ENCODE data around the gene S100A3. TPM values are rescaled to one million over a fixed set of nuclear protein-coding genes. Genes with fewer than 3 reads are reported as not detected.
A peak's percentile ranks its signal among the peaks of the same experiment; 100 is the strongest.

Gene S100A3
- total RNA-seq, 1 donor from 2014 or later, result 0.72 TPM

- DNase-seq, result no peak
Observed at GRCh38 chr1:153509036-153509435, 40.0 kb downstream of the S100A3 start.

DNA sequence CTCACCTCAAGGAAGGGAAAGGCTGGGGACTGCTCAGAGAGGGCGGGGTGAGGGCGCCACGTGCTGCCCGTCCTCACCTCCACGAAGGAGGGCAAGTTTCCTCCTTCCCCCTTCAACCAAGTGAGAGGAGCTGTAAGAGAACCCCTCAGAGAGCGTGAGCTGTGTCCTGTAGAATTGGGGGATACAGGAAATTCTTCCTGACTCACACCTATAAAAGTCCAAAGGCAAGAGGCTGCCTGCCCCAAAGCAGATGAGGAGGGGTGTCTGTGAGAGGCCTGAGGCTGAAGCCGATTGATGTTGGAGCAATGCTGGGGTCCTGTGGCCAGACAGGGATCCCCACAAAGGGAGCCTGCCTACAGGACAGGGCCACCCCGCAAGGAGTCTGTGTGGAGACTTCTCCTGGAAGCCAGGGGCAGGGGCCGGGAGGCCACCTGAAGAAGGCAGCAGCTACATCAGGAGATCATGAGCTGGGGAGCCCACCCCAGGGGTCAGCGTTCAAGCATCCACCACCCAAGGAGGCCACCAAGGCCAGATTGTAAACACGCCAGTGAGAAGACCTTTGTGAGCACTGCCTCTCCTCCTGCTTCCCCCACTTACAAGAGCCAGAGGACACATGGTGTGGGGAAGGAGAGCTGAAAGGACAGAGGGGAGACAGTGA, 41.0 kb downstream of the S100A3 start:
- no peak for DNase-seq

GRCh38 chr1:153506831-153507413, 42.1 kb downstream of the S100A3 start:
- peak; percentile 93 for DNase-seq

GRCh38 chr1:153506386-153506785, 42.7 kb downstream of the S100A3 start:
- no peak for DNase-seq

DNA sequence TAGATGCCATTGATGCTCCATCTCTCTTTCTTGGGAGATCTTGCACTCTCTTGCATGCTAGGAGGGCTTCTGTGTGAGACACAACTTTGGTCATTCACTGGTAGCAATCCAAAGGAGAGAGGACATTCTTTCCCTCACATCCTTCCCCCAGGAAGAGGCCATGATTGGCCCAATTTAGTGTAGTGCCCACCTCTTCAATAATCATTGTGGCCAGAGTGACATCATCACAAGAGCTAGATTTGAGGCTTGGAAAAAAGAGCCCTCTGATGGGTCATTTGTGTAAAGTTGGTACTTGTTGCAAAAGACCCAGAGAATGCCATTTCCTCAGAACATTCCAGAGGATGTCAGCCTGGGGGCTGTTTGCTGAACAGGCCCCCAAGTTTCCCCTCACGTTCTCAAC, 43.5 kb downstream of the S100A3 start:
- DNase-seq, result no peak

DNA sequence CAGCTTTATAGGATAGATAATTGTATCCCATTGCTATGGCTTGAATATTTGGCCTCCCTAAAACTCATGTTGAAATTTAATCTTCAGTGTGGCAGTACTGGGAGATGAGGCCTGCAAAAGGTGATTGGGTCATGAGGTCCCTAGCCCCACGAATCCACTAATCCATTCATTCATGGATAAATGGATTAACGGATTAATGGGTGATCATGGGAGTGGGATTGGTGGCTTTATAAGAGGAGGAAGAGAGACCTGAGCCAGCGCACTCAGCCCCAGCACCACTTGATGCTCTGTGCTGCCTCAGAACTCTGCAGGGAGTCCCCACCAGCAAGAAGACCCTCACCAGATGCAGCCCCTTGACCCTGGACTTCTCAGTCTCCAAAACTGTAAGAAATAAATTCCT, 45.3 kb downstream of the S100A3 start:
- no peak for DNase-seq

- DNase-seq, result peak; percentile 47
Observed at GRCh38 chr1:153498746-153499145, 50.3 kb downstream of the S100A3 start.

Other genes with a start within 250 kb of the S100A3 start
- gene PGLYRP3, start 236.3 kb downstream of the S100A3 start, total RNA-seq, result 2.4 TPM
- 0.31 TPM for gene PGLYRP4, start 200.4 kb downstream of the S100A3 start, total RNA-seq
- 739 TPM for gene S100A9, start 191.4 kb downstream of the S100A3 start, total RNA-seq
- gene S100A12, start 173.6 kb downstream of the S100A3 start, total RNA-seq, result 7.6 TPM
- 87.6 TPM for gene S100A8, start 158.2 kb downstream of the S100A3 start, total RNA-seq
- gene S100A7A, start 132.7 kb downstream of the S100A3 start, total RNA-seq, result not detected
- gene S100A7, start 88.6 kb downstream of the S100A3 start, total RNA-seq, result 2.6 TPM
- gene S100A6, start 13.3 kb downstream of the S100A3 start, total RNA-seq, result 103 TPM
- not detected for gene S100A5, start 8.3 kb downstream of the S100A3 start, total RNA-seq
- 160 TPM for gene S100A4, start 3.5 kb downstream of the S100A3 start, total RNA-seq
- gene S100A2, start 16.6 kb upstream of the S100A3 start, total RNA-seq, result 46.5 TPM
- 76.2 TPM for gene S100A16, start 63.9 kb upstream of the S100A3 start, total RNA-seq
- gene S100A14, start 67.1 kb upstream of the S100A3 start, total RNA-seq, result 40.9 TPM
- 42.5 TPM for gene S100A13, start 78.2 kb upstream of the S100A3 start, total RNA-seq
- gene S100A1, start 79.2 kb upstream of the S100A3 start, total RNA-seq, result 13.4 TPM
- gene CHTOP, start 84.8 kb upstream of the S100A3 start, total RNA-seq, result 71.8 TPM
- gene SNAPIN, start 109.4 kb upstream of the S100A3 start, total RNA-seq, result 64.9 TPM
- 136 TPM for gene ILF2, start 121.7 kb upstream of the S100A3 start, total RNA-seq
- 8.5 TPM for gene NPR1, start 129.4 kb upstream of the S100A3 start, total RNA-seq
- 34.9 TPM for gene INTS3, start 178.8 kb upstream of the S100A3 start, total RNA-seq
- 15.2 TPM for gene SLC27A3, start 226.1 kb upstream of the S100A3 start, total RNA-seq